Kidney (tissue), 14 donors: ENCODE results near the gene SLC37A2. TPM values are rescaled to one million over a fixed set of nuclear protein-coding genes. Genes with fewer than 3 reads are reported as not detected.

Source experiments
- DNase-seq, 5 donors: peaks; one replicate each; pipeline ENCODE4 v3.0.0-alpha.2; 2013 to 2020
- FAIRE-seq: peaks from 2 replicates; lab custom pipeline; 2012; peaks lifted over from hg19 to GRCh38; lab: Jason Lieb, UNC
- H3K27ac ChIP-seq, 2 donors: one replicate each; pipeline ENCODE4 v1.7.0; 2013; ENCODE audit warnings: low read depth in 2 of 2, low read length in 2 of 2, inconsistent platforms in 1 of 2
- H3K27me3 ChIP-seq: one replicate; pipeline ENCODE4 v1.7.1; 2013; ENCODE audit warnings: low read length, inconsistent platforms; ENCODE audit not compliant: control insufficient read depth, insufficient read depth
- H3K36me3 ChIP-seq, 3 donors: one replicate each; pipeline versions ENCODE4 v1.7.0 to v1.7.1; 2013; ENCODE audit warnings: low read length in 3 of 3, control low read depth in 1 of 3, inconsistent platforms in 1 of 3; ENCODE audit not compliant: insufficient read depth in 3 of 3, control insufficient read depth in 2 of 3
- H3K4me1 ChIP-seq, 3 donors: one replicate each; pipeline versions ENCODE4 v1.7.0 to v1.7.1; 2013; ENCODE audit warnings: low read length in 3 of 3, inconsistent platforms in 1 of 3, low read depth in 1 of 3; ENCODE audit not compliant: control insufficient read depth in 2 of 3, insufficient read depth in 2 of 3
- H3K4me3 ChIP-seq, 3 donors: one replicate each; pipeline versions ENCODE4 v1.7.0 to v1.8.1; 2013; ENCODE audit warnings: low read length in 3 of 3, control low read depth in 1 of 3, inconsistent platforms in 1 of 3
- H3K9ac ChIP-seq, 3 donors: one replicate each; pipeline versions ENCODE4 v1.7.0 to v1.7.1; 2013; ENCODE audit warnings: low read length in 3 of 3, control low read depth in 1 of 3, inconsistent platforms in 1 of 3
- H3K9me3 ChIP-seq, 3 donors: one replicate each; pipeline versions ENCODE4 v1.7.0 to v1.7.1; 2013; ENCODE audit warnings: low read length in 3 of 3, control low read depth in 1 of 3, inconsistent platforms in 1 of 3; ENCODE audit not compliant: control insufficient read depth in 2 of 3, insufficient read depth in 1 of 3
- CTCF ChIP-seq: IDR thresholded peaks from 3 replicates; pipeline ENCODE4 v1.5.1; 2012; ENCODE audit warnings: mild to moderate bottlenecking, moderate library complexity, borderline replicate concordance; ENCODE audit not compliant: insufficient read depth; ENCODE audit errors: extremely low read depth
- intact Hi-C: fragments of 100-400 bp; cut with DNase I; formaldehyde crosslinking; loops from one replicate; pipeline ENCODE4 v1.11.1; 2022
- polyA plus RNA-seq: library from polyadenylated mRNA; stranded (reverse); fragments of 350-450 nt; fragmentation: Illumina TruSeq; extraction: RNeasy Lipid Tissue Mini Kit (QIAGEN cat#74804); gene quantifications from one replicate; pipeline ENCODE4 v1.2.3, GENCODE V29; 2014; ENCODE audit warnings: low read depth, low replicate concordance; ENCODE audit not compliant: insufficient read depth
- total RNA-seq: library from RNA; stranded (reverse); fragmentation: NEBNext Ultra II Directional; extraction: Animal tissue kit (Norgen Biotek cat#: 25700); gene quantifications from one replicate; pipeline ENCODE4 v1.2.1, GENCODE V29; 2021
- donor health status: control.
- donor health status: control.
- donor health status: control.
- donor health status: control.
- donor health status: control.
- donor health status: DM: yes; HTN: yes; CAD: no.
- donor health status: Normal renal cell carcinoma (clear cell type).

The SLC37A2 gene
- total and polyA plus RNA-seq, 2 donors from 2014 or later: 0.82 to 6.1 TPM

GRCh38 chr11:125084761-125085231 lies 21.7 kb downstream of the SLC37A2 start:
- Histone ChIP-seq H3K36me3 (no peaks in the 10 kb centered on the region), H3K27ac (no peak overlapping the region), H3K4me1 (no peaks in the 10 kb centered on the region), H3K4me3 (no peak overlapping the region), H3K27me3 (no peaks in the 10 kb centered on the region), H3K9me3 (no peaks in the 10 kb centered on the region), H3K9ac (no peak overlapping the region)
- no peak for TF ChIP-seq CTCF
- DNase-seq (no peak), FAIRE-seq (no peak)
- intact Hi-C loops: no loop called here

GRCh38 chr11:125085301-125086081 lies 22.4 kb downstream of the SLC37A2 start:
- TF ChIP-seq CTCF: no peak
- Histone ChIP-seq H3K27me3 (no peaks in the 10 kb centered on the region), H3K4me3 (no peak overlapping the region), H3K36me3 (no peaks in the 10 kb centered on the region), H3K9ac (no peak overlapping the region), H3K9me3 (no peaks in the 10 kb centered on the region), H3K27ac (no peak overlapping the region), H3K4me1 (no peaks in the 10 kb centered on the region)
- no peak for DNase-seq
- intact Hi-C loops: no loop called here
- FAIRE-seq: no peak

GRCh38 chr11:125086633-125087296 lies 23.7 kb downstream of the SLC37A2 start:
- Histone ChIP-seq H3K4me3 (no peak overlapping the region), H3K27me3 (no peaks in the 10 kb centered on the region), H3K36me3 (no peaks in the 10 kb centered on the region), H3K9me3 (no peaks in the 10 kb centered on the region), H3K4me1 (peaks cover 0 to 2% (median 0%) of the 10 kb centered on the region in 3 donors), H3K27ac (no peak overlapping the region), H3K9ac (no peak overlapping the region)
- intact Hi-C loops: no loop called here
- FAIRE-seq (no peak), DNase-seq (peak in 1 of 5 donors; percentile 62)
- TF ChIP-seq CTCF: no peak
